ENCODE results near the gene DIAPH3. TPM values are rescaled to one million over a fixed set of nuclear protein-coding genes. Genes with fewer than 3 reads are reported as not detected.
"Not testable (repeated sequence)": the region's sequence is repeated elsewhere in the genome, so short reads cannot be mapped to it uniquely, and the experiment has no call there.

The DIAPH3 gene
- total and polyA plus RNA-seq, 2 donors (not counting 1 experiment from before 2014, with no cell fraction given): 0.03 to 0.10 TPM

DNA sequence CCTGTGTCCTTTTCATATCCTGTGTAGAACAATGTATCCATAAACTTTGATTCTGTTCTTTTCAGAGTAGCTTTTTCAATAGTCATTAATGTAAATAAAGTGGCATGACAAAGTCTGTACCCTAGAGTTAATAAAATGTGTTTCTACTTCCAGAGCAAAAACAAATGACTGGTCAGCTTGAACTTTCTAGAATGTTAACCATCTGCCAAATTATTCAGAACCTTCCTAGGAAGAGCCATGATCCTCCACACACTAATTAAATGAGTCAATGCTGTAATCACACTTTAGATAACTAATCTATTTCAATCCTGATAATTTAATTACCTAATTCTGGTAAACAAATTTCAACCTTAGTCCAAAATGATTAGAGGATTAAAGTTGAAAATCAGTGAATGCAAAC, 73.2 kb downstream of the DIAPH3 start:
- no peaks in the 10 kb centered on the region for H3K9me3 ChIP-seq (ENCODE audit: control extremely low read depth in 1 of 3, control insufficient read depth in 2 of 3, insufficient read depth in 1 of 3, low read length in 2 of 3)
- ChIA-PET POLR2A (no interaction called here), CTCF (no interaction called here)
- H2AFZ ChIP-seq (ENCODE audit: insufficient read depth, low read depth, low read length, poor library complexity, severe bottlenecking): no peak overlapping the region
- H3K4me3 Mint-ChIP-seq: no peak overlapping the region
- H3K9me3 Mint-ChIP-seq (ENCODE audit: insufficient read depth): no peaks in the 10 kb centered on the region
- no peak for ATAC-seq (ENCODE audit: low read depth)
- H3K9ac ChIP-seq (ENCODE audit: low read length): no peak overlapping the region
- H3K27ac Mint-ChIP-seq: no peak overlapping the region
- H3K4me3 ChIP-seq (ENCODE audit: control extremely low read depth in 1 of 5, extremely low read depth in 1 of 5, insufficient read depth in 1 of 5, low read depth in 2 of 5, low read length in 4 of 5): no peak overlapping the region
- no peaks in the 10 kb centered on the region for H4K20me1 ChIP-seq (ENCODE audit: control insufficient read depth, insufficient read depth, low read length, poor library complexity, severe bottlenecking)
- H3K4me2 ChIP-seq (replicated peaks; ENCODE audit: low read depth, low read length, poor library complexity, severe bottlenecking): no peak overlapping the region
- TF ChIP-seq, protein P1, sequence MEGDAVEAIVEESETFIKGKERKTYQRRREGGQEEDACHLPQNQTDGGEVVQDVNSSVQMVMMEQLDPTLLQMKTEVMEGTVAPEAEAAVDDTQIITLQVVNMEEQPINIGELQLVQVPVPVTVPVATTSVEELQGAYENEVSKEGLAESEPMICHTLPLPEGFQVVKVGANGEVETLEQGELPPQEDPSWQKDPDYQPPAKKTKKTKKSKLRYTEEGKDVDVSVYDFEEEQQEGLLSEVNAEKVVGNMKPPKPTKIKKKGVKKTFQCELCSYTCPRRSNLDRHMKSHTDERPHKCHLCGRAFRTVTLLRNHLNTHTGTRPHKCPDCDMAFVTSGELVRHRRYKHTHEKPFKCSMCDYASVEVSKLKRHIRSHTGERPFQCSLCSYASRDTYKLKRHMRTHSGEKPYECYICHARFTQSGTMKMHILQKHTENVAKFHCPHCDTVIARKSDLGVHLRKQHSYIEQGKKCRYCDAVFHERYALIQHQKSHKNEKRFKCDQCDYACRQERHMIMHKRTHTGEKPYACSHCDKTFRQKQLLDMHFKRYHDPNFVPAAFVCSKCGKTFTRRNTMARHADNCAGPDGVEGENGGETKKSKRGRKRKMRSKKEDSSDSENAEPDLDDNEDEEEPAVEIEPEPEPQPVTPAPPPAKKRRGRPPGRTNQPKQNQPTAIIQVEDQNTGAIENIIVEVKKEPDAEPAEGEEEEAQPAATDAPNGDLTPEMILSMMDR (IDR thresholded peaks at IDR 0.05): no peak
- no peak for TF ChIP-seq EZH2 (IDR thresholded peaks at IDR 0.05; ENCODE audit: borderline replicate concordance, insufficient read depth, low read depth, low read length, poor library complexity, severe bottlenecking)
- H3K79me2 ChIP-seq (ENCODE audit: control insufficient read depth, insufficient read depth, low read length): no peaks in the 10 kb centered on the region
- no peaks in the 10 kb centered on the region for H3K36me3 ChIP-seq (replicated peaks in 1 of 2; ENCODE audit: control extremely low read depth in 1 of 2, control insufficient read depth in 1 of 2, extremely low read depth in 1 of 2, insufficient read depth in 2 of 2, low read length in 1 of 2)
- no peaks in the 10 kb centered on the region for H3K4me1 ChIP-seq (ENCODE audit: control insufficient read depth in 2 of 2, insufficient read depth in 2 of 2, low read length in 2 of 2)
- intact Hi-C loops (cut with micrococcal nuclease): no loop called here
- no peaks in the 10 kb centered on the region for H3K27me3 Mint-ChIP-seq
- H3K27me3 ChIP-seq (replicated peaks in 1 of 4; ENCODE audit: control extremely low read depth in 1 of 4, control insufficient read depth in 3 of 4, insufficient read depth in 4 of 4, low read length in 3 of 4): no peaks in the 10 kb centered on the region
- H3K27ac ChIP-seq (ENCODE audit: low read length in 2 of 2): no peak overlapping the region
- DNase-seq: no peak
- H3K4me1 Mint-ChIP-seq: no peaks in the 10 kb centered on the region

DNA sequence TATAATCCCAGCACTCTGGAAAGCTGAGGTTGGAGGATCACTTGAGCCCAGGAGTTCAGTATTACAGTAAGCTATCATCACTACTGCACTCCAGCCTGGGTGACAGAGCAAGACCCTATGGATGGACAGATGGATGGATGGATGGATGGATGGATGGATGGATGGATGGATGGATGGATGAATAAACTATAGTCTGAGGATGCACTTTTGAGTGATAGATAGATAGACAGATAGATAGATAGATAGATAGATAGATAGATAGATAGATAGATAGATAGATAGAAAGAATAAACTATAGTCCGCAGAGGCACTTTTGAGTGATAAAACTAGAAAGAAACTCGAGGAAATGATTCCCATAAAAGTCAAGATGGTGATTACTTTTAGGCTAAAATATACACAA, 79.9 kb downstream of the DIAPH3 start:
- not testable (repeated sequence) for H3K4me1 ChIP-seq (ENCODE audit: control insufficient read depth in 2 of 2, insufficient read depth in 2 of 2, low read length in 2 of 2); H3K4me3 Mint-ChIP-seq

More for the DNA sequence above, 79.9 kb downstream of the DIAPH3 start:
- H3K9me3 ChIP-seq (ENCODE audit: control extremely low read depth in 1 of 3, control insufficient read depth in 2 of 3, insufficient read depth in 1 of 3, low read length in 2 of 3); CTCF ChIA-PET; H3K36me3 ChIP-seq (replicated peaks in 1 of 2; ENCODE audit: control extremely low read depth in 1 of 2, control insufficient read depth in 1 of 2, extremely low read depth in 1 of 2, insufficient read depth in 2 of 2, low read length in 1 of 2); H3K9ac ChIP-seq (ENCODE audit: low read length); H4K20me1 ChIP-seq (ENCODE audit: control insufficient read depth, insufficient read depth, low read length, poor library complexity, severe bottlenecking); intact Hi-C loops (cut with micrococcal nuclease); H3K4me3 ChIP-seq (ENCODE audit: control extremely low read depth in 1 of 5, extremely low read depth in 1 of 5, insufficient read depth in 1 of 5, low read depth in 2 of 5, low read length in 4 of 5); H2AFZ ChIP-seq (ENCODE audit: insufficient read depth, low read depth, low read length, poor library complexity, severe bottlenecking); POLR2A ChIA-PET; H3K4me1 Mint-ChIP-seq; H3K27me3 ChIP-seq (replicated peaks in 1 of 4; ENCODE audit: control extremely low read depth in 1 of 4, control insufficient read depth in 3 of 4, insufficient read depth in 4 of 4, low read length in 3 of 4); ATAC-seq (ENCODE audit: low read depth); H3K9me3 Mint-ChIP-seq (ENCODE audit: insufficient read depth); H3K4me2 ChIP-seq (replicated peaks; ENCODE audit: low read depth, low read length, poor library complexity, severe bottlenecking); H3K27ac ChIP-seq (ENCODE audit: low read length in 2 of 2); H3K27me3 Mint-ChIP-seq; H3K27ac Mint-ChIP-seq; H3K79me2 ChIP-seq (ENCODE audit: control insufficient read depth, insufficient read depth, low read length); DNase-seq: not testable (repeated sequence)
- WGBS (ENCODE audit: insufficient coverage): no CpG with 5 or more reads among the region's 2 CpGs
